Trophoblast cell (in vitro differentiated cells and primary cell): ENCODE data around the gene MAGI2.
"Not testable (repeated sequence)": the region's sequence is repeated elsewhere in the genome, so short reads cannot be mapped to it uniquely, and the experiment has no call there.

Source experiments
- DNase-seq, 2 donors: peaks; one replicate each; pipeline ENCODE4 v3.0.0-alpha.2; 2016
- H2AFZ ChIP-seq: 2 replicates; pipeline ENCODE4 v1.6.1; 2013; ENCODE audit warnings: low read length, moderate library complexity, mild to moderate bottlenecking; ENCODE audit not compliant: insufficient read depth, poor library complexity
- H2AK5ac ChIP-seq: 2 replicates; pipeline ENCODE4 v1.6.1; 2013; ENCODE audit warnings: mild to moderate bottlenecking, low read length
- H2BK120ac ChIP-seq: 2 replicates; pipeline ENCODE4 v1.6.1; 2013; ENCODE audit warnings: low read length, mild to moderate bottlenecking, moderate library complexity; ENCODE audit not compliant: insufficient read depth, poor library complexity
- H2BK12ac ChIP-seq: 2 replicates; pipeline ENCODE4 v1.6.1; 2013; ENCODE audit warnings: mild to moderate bottlenecking, low read length, moderate library complexity
- H2BK5ac ChIP-seq: 2 replicates; pipeline ENCODE4 v1.6.1; 2013; ENCODE audit warnings: low read length, low read depth, moderate library complexity, mild to moderate bottlenecking; ENCODE audit not compliant: poor library complexity
- H3K14ac ChIP-seq: 2 replicates; pipeline ENCODE4 v1.6.1; 2013; ENCODE audit warnings: mild to moderate bottlenecking, low read length
- H3K18ac ChIP-seq: 2 replicates; pipeline ENCODE4 v1.6.1; 2013; ENCODE audit warnings: mild to moderate bottlenecking, low read length
- H3K23ac ChIP-seq: 2 replicates; pipeline ENCODE4 v1.6.1; 2013; ENCODE audit warnings: low read length
- H3K27ac ChIP-seq: 2 replicates; pipeline ENCODE4 v1.5.1; 2013; ENCODE audit warnings: low read depth, mild to moderate bottlenecking, inconsistent platforms, low read length, moderate library complexity
- H3K27me3 ChIP-seq: 2 replicates; pipeline ENCODE4 v1.6.1; 2013; ENCODE audit warnings: inconsistent platforms, mild to moderate bottlenecking, low read length, moderate library complexity; ENCODE audit not compliant: insufficient read depth
- H3K36me3 ChIP-seq, 2 experiments: 1 replicate in 1 of 2; 2 replicates in 1 of 2; pipeline ENCODE4 v1.6.1; 2013; ENCODE audit warnings: low read length in 2 of 2, mild to moderate bottlenecking in 2 of 2, moderate library complexity in 1 of 2; ENCODE audit not compliant: insufficient read depth in 2 of 2, control insufficient read depth in 1 of 2
- H3K4ac ChIP-seq: 2 replicates; pipeline ENCODE4 v1.6.1; 2013; ENCODE audit warnings: low read depth, mild to moderate bottlenecking, low read length, moderate library complexity
- H3K4me1 ChIP-seq, 2 experiments: 1 replicate in 1 of 2; 2 replicates in 1 of 2; pipeline ENCODE4 v1.6.1; 2013; ENCODE audit warnings: low read length in 2 of 2, mild to moderate bottlenecking in 2 of 2, moderate library complexity in 1 of 2; ENCODE audit not compliant: insufficient read depth in 2 of 2, control insufficient read depth in 1 of 2
- H3K4me2 ChIP-seq: 2 replicates; pipeline ENCODE4 v1.6.1; 2013; ENCODE audit warnings: inconsistent platforms, mild to moderate bottlenecking, low read length, moderate library complexity
- H3K4me3 ChIP-seq: 2 replicates; pipeline ENCODE4 v1.5.1; 2013; ENCODE audit warnings: mild to moderate bottlenecking, low read depth, low read length, inconsistent platforms
- H3K79me1 ChIP-seq: one replicate; pipeline ENCODE4 v1.6.1; 2013; ENCODE audit warnings: low read length
- H3K79me2 ChIP-seq: 2 replicates; pipeline ENCODE4 v1.6.1; 2013; ENCODE audit warnings: low read length, mild to moderate bottlenecking; ENCODE audit not compliant: control insufficient read depth, insufficient read depth, poor library complexity
- H3K9ac ChIP-seq: 2 replicates; pipeline ENCODE4 v1.6.1; 2013; ENCODE audit warnings: mild to moderate bottlenecking, low read length
- H3K9me3 ChIP-seq: 2 replicates; pipeline ENCODE4 v1.6.1; 2013; ENCODE audit warnings: low read depth, mild to moderate bottlenecking, control low read depth, inconsistent platforms, low read length; ENCODE audit not compliant: insufficient read depth
- H4K12ac ChIP-seq: 2 replicates; pipeline ENCODE4 v1.6.1; 2013; ENCODE audit warnings: low read depth, mild to moderate bottlenecking, low read length, moderate library complexity
- H4K8ac ChIP-seq: 2 replicates; pipeline ENCODE4 v1.6.1; 2013; ENCODE audit warnings: low read depth, mild to moderate bottlenecking, low read length, moderate library complexity
- H4K91ac ChIP-seq: one replicate; pipeline ENCODE4 v1.6.1; 2013; ENCODE audit warnings: low read depth, mild to moderate bottlenecking, low read length, moderate library complexity
- WGBS: extraction: QIAGEN DNeasy Blood & Tissue Kit; methylation state at CpG from one replicate; pipeline ENCODE4 v1.1.7; 2013; ENCODE audit warnings: missing lambda C conversion rate; ENCODE audit not compliant: insufficient read length, insufficient coverage; ENCODE audit errors: extremely low coverage; 5-methylcytosine and 5-hydroxymethylcytosine counted together

The MAGI2 gene

GRCh38 chr7:78002021-78002420 lies 1451.4 kb downstream of the MAGI2 start:
- no CpG with 5 or more reads among the region's 3 CpGs for WGBS
- peaks cover 2 to 3% of the 10 kb centered on the region in 2 experiments for H3K4me1 ChIP-seq
- no peak overlapping the region for H3K23ac ChIP-seq

GRCh38 chr7:77999168-77999567 lies 1454.3 kb downstream of the MAGI2 start:
- H4K12ac ChIP-seq, H3K36me3 ChIP-seq, H3K4me1 ChIP-seq, H4K91ac ChIP-seq, H3K79me2 ChIP-seq, H3K4me2 ChIP-seq, H2BK12ac ChIP-seq, H3K79me1 ChIP-seq, H3K14ac ChIP-seq, H2BK120ac ChIP-seq, H3K9me3 ChIP-seq, H3K23ac ChIP-seq, H3K4me3 ChIP-seq, H2AK5ac ChIP-seq, H4K8ac ChIP-seq, H3K27ac ChIP-seq, H3K27me3 ChIP-seq, H2AFZ ChIP-seq, DNase-seq, H3K18ac ChIP-seq, H3K4ac ChIP-seq, H2BK5ac ChIP-seq, H3K9ac ChIP-seq: not testable (repeated sequence)
- WGBS = no CpG with 5 or more reads among the region's 3 CpGs

More at GRCh38 chr7:78002021-78002420, 1451.4 kb downstream of the MAGI2 start:
- Histone ChIP-seq H2BK12ac (no peak overlapping the region), H3K27me3 (no peaks in the 10 kb centered on the region), H3K79me1 (no peaks in the 10 kb centered on the region), H4K8ac (no peak overlapping the region), H4K91ac (no peak overlapping the region), H3K9me3 (peaks cover 1% of the 10 kb centered on the region), H2AFZ (no peak overlapping the region), H3K9ac (no peak overlapping the region), H3K27ac (no peak overlapping the region), H3K4me3 (no peak overlapping the region), H2AK5ac (no peak overlapping the region), H3K36me3 (no peaks in the 10 kb centered on the region), H3K4me2 (no peak overlapping the region), H3K79me2 (no peaks in the 10 kb centered on the region), H3K18ac (no peak overlapping the region), H3K4ac (no peak overlapping the region), H4K12ac (no peak overlapping the region), H2BK120ac (no peak overlapping the region), H2BK5ac (no peak overlapping the region), H3K14ac (no peak overlapping the region)
- DNase-seq = no peak

GRCh38 chr7:77995717-77996116 lies 1457.8 kb downstream of the MAGI2 start:
- H2BK5ac ChIP-seq = no peak overlapping the region
- no peak overlapping the region for H2BK12ac ChIP-seq
- H3K79me1 ChIP-seq = no peaks in the 10 kb centered on the region
- H2AFZ ChIP-seq = no peak overlapping the region
- no peak overlapping the region for H4K8ac ChIP-seq
- no peaks in the 10 kb centered on the region for H3K79me2 ChIP-seq
- no CpG with 5 or more reads among the region's 6 CpGs for WGBS
- H3K27ac ChIP-seq = no peak overlapping the region
- no peak overlapping the region for H4K91ac ChIP-seq
- no peak overlapping the region for H2AK5ac ChIP-seq
- H3K27me3 ChIP-seq = no peaks in the 10 kb centered on the region
- no peaks in the 10 kb centered on the region for H3K4me1 ChIP-seq
- no peak overlapping the region for H3K4me3 ChIP-seq
- H3K36me3 ChIP-seq = no peaks in the 10 kb centered on the region
- H3K4ac ChIP-seq = no peak overlapping the region
- H4K12ac ChIP-seq = no peak overlapping the region
- peaks cover 1% of the 10 kb centered on the region for H3K9me3 ChIP-seq
- H3K23ac ChIP-seq = no peak overlapping the region
- DNase-seq = no peak
- no peak overlapping the region for H2BK120ac ChIP-seq
- H3K14ac ChIP-seq = no peak overlapping the region
- H3K9ac ChIP-seq = no peak overlapping the region
- H3K18ac ChIP-seq = no peak overlapping the region
- H3K4me2 ChIP-seq = no peak overlapping the region

GRCh38 chr7:77993838-77994237 lies 1459.6 kb downstream of the MAGI2 start:
- WGBS = no CpG with 5 or more reads among the region's 3 CpGs

More at GRCh38 chr7:77993838-77994237, 1459.6 kb downstream of the MAGI2 start:
- Histone ChIP-seq H3K27ac (no peak overlapping the region), H3K23ac (no peak overlapping the region), H3K79me2 (no peaks in the 10 kb centered on the region), H4K8ac (no peak overlapping the region), H4K12ac (no peak overlapping the region), H3K36me3 (no peaks in the 10 kb centered on the region), H3K4me3 (no peak overlapping the region), H3K79me1 (no peaks in the 10 kb centered on the region), H2AK5ac (no peak overlapping the region), H3K18ac (no peak overlapping the region), H3K4me1 (no peaks in the 10 kb centered on the region), H4K91ac (no peak overlapping the region), H2BK5ac (no peak overlapping the region), H3K4ac (no peak overlapping the region), H3K4me2 (no peak overlapping the region), H3K14ac (no peak overlapping the region), H3K9ac (no peak overlapping the region), H2BK12ac (no peak overlapping the region), H2AFZ (no peak overlapping the region), H3K27me3 (no peaks in the 10 kb centered on the region), H2BK120ac (no peak overlapping the region), H3K9me3 (no peaks in the 10 kb centered on the region)
- no peak for DNase-seq
